ENCODE results near the gene TFAP2C.
A peak's percentile ranks its signal among the peaks of the same experiment; 100 is the strongest.

The TFAP2C gene

GRCh38 chr20:56628873-56629463 lies at the start of gene TFAP2C:
TFAP2C (plus strand) TSS chr20:56629306; CDS start chr20:56629545, 239 bp downstream.
- in situ Hi-C loops (cut with MboI; ENCODE audit: low pct_unique_long_range_greater_than_20kb, low sequenced_read_pairs, unreplicated experiment) = no loop called here
- DNase-seq (ENCODE audit: low spot score) = peak; percentile 81
- TF ChIP-seq, protein P1, sequence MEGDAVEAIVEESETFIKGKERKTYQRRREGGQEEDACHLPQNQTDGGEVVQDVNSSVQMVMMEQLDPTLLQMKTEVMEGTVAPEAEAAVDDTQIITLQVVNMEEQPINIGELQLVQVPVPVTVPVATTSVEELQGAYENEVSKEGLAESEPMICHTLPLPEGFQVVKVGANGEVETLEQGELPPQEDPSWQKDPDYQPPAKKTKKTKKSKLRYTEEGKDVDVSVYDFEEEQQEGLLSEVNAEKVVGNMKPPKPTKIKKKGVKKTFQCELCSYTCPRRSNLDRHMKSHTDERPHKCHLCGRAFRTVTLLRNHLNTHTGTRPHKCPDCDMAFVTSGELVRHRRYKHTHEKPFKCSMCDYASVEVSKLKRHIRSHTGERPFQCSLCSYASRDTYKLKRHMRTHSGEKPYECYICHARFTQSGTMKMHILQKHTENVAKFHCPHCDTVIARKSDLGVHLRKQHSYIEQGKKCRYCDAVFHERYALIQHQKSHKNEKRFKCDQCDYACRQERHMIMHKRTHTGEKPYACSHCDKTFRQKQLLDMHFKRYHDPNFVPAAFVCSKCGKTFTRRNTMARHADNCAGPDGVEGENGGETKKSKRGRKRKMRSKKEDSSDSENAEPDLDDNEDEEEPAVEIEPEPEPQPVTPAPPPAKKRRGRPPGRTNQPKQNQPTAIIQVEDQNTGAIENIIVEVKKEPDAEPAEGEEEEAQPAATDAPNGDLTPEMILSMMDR (IDR thresholded peaks at IDR 0.05; ENCODE audit: extremely low read depth, insufficient read depth, missing control alignments) = no peak

GRCh38 chr20:56580226-56580625 lies 48.9 kb upstream of the TFAP2C start:
- TF ChIP-seq, protein P1 (IDR thresholded peaks at IDR 0.05; ENCODE audit: extremely low read depth, insufficient read depth, missing control alignments) = no peak
- no peak for DNase-seq (ENCODE audit: low spot score)
- in situ Hi-C loops (cut with MboI; ENCODE audit: low pct_unique_long_range_greater_than_20kb, low sequenced_read_pairs, unreplicated experiment) = no loop called here

DNA sequence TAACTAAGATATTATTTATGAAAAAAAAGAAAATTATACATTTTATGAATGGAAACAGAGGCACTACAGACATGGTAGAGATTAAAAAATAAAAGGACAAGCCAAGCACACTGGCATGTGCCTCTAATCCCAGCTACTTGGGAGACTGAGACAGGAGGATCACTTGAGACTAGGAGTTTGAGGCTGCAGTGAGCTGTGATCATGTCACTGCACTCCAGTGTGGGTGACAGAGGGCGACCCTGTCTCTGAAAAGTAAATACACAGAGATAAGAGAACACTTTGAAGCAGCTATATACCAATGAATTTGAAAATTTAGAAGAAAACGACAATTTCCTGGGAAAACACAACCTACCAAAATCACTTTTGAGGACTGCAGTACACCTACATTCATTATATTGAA lies 47.4 kb upstream of the TFAP2C start:
- in situ Hi-C loops (cut with MboI; ENCODE audit: low pct_unique_long_range_greater_than_20kb, low sequenced_read_pairs, unreplicated experiment) = no loop called here
- DNase-seq (ENCODE audit: low spot score) = no peak
- TF ChIP-seq, protein P1 (IDR thresholded peaks at IDR 0.05; ENCODE audit: extremely low read depth, insufficient read depth, missing control alignments) = no peak

- no peak for DNase-seq (ENCODE audit: low spot score)
- TF ChIP-seq, protein P1 (IDR thresholded peaks at IDR 0.05; ENCODE audit: extremely low read depth, insufficient read depth, missing control alignments) = no peak
- in situ Hi-C loops (cut with MboI; ENCODE audit: low pct_unique_long_range_greater_than_20kb, low sequenced_read_pairs, unreplicated experiment) = no loop called here
These were observed 46.6 kb upstream of the TFAP2C start for GRCh38 chr20:56582542-56582941.

- DNase-seq (ENCODE audit: low spot score) = no peak
- TF ChIP-seq, protein P1 (IDR thresholded peaks at IDR 0.05; ENCODE audit: extremely low read depth, insufficient read depth, missing control alignments) = no peak
- in situ Hi-C loops (cut with MboI; ENCODE audit: low pct_unique_long_range_greater_than_20kb, low sequenced_read_pairs, unreplicated experiment) = no loop called here
These were observed 44.2 kb upstream of the TFAP2C start for GRCh38 chr20:56584916-56585315.

DNA sequence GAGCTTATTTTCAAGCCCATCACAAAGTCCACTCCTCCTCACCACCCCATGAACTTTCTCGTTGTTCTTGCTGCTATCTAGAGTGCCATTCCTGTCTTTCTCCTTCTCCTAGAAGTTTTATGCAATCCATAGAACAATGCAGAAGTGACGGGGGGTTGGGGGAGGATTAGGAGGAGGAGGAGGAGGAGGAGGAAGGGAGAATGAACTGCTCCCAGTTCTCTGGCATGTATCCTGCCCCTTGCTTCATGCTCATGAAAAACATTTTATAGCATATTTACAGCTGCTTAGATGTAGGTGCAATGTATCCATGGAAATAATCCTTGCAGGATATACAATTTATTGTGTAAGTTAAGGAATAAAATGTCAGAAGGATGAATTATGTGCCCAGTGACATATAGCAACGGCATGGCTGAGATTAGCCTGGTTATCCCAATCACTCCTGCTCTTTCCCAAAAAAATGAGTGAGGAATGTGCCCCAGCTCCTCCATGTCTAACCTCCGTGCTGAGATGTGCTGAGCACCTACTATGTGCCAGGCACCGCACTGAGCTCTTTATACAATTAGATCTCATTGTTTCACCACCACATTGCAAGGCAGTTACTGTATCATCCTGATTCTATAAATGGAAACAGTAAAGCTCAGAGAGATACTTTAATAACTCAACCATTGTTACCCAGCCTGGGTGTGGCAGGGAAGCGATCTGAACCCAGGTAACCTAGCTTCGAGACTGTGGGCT lies 41.6 kb upstream of the TFAP2C start:
- TF ChIP-seq, protein P1 (IDR thresholded peaks at IDR 0.05; ENCODE audit: extremely low read depth, insufficient read depth, missing control alignments) = no peak
- no peak for DNase-seq (ENCODE audit: low spot score)
- in situ Hi-C loops (cut with MboI; ENCODE audit: low pct_unique_long_range_greater_than_20kb, low sequenced_read_pairs, unreplicated experiment) = no loop called here
